Epidermal melanocyte (primary cell): ENCODE measurements around the gene OR10G2.
"Not testable (repeated sequence)": the region's sequence is repeated elsewhere in the genome, so short reads cannot be mapped to it uniquely, and the experiment has no call there.

Experiments
- DNase-seq: peaks from one replicate; pipeline ENCODE4 v3.0.0; 2011; ENCODE audit warnings: low spot score; ENCODE audit not compliant: insufficient read length

The OR10G2 gene, protein sequence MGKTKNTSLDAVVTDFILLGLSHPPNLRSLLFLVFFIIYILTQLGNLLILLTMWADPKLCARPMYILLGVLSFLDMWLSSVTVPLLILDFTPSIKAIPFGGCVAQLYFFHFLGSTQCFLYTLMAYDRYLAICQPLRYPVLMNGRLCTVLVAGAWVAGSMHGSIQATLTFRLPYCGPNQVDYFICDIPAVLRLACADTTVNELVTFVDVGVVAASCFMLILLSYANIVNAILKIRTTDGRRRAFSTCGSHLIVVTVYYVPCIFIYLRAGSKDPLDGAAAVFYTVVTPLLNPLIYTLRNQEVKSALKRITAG

DNA sequence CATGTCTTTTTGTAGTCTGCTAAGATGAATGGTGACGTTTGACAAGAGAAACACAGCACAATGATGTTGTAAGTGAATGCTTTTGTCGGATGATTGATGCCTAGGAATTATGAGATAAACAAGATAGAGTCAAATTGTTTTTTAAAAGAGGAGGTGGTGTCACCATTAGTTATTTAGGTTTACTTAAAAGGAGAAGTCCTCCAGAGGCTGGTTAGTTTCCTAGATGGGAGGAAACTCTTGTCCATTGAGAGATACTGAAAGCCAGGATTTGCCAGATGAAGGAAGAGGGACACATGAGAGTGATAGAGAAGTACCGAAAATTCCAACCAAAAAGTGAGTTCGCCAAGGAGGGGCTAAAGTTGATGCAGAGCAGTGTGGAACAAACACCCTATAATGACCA lies at the start of gene OR10G2:
OR10G2 (minus strand) TSS at position 101 of the 400 bp plus-strand sequence; CDS start at position 3, 98 bp downstream.
- DNase-seq: no peak

DNA sequence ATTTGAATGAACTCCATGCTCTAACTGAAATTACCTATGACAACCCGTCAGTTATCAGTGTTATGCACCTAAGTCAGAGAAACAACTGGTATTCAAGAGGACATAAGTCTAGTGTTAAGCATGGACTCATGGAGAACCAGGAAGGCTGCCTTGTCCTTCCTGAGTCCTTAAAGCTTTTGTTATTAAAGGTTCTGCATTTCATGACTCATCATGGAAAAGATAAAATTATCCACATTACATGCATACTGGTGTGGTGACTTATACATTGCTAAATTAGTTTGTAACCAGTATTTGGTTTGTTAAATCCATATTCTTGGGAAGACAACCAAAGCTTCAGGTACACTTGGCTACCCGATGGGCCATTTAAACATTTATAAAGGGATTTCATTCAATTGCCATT lies 45.3 kb upstream of the OR10G2 start:
- DNase-seq: no peak

DNA sequence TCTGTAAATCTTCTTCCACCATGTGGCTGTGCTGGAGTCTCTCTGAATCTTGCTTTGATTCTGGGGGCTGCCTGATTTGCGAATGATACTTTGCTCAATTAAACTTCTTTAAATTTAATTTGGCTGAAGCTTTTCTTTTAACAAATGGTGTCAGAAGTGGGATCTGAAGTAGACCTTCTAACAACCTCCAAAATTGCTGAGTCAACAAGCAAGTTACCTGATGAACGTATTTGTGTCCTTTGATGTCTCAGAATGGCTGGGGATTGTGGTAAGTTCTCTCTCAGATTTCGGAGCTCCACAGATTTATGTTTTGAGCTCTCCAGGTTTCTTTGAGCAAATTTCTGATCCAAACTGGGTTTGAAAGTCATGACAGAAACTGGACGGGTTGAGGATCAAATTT lies 40.8 kb upstream of the OR10G2 start:
- no peak for DNase-seq

DNA sequence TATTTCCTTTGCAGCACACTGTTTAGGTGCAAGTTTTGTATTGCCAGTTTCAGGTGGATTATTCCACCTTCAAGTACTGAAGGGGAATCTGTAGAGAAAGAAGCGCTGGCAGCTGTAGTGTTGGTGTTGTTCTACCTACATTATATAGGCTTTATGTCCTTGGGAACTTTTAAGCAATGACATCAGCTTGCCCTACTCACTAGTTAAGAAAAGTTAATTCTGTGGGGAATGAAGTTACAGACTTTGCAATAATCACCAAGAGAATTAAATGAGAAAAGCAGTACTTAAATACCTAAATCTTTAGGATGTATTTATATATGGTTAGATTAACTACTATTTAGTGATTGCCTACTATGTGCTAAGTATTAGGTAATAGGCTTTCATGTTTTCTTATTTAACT lies 39.0 kb upstream of the OR10G2 start, which contains the start of gene OR4E1:
OR4E1 (minus strand) TSS at position 101 of the 400 bp plus-strand sequence. CDS start 2,883 bp downstream, outside the sequence.
- no peak for DNase-seq

DNA sequence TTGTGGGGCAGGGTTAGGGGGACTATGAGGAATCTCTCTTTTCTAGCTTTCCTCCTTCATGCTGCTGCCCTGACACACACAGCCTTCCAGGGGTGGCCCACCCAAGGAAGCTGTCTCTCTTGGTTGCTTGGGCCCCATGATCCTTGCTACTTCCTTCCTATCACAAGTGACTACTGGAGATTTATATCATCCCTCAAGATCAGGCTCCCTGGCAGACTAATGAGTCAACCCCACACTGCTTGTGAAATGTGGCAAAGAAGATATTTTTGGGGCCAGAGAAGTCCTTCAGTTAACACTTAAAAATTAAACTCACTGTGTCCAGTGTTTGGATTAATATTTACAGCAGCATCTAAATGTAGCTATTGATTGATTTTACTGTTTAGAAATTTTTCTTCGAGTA lies 37.4 kb upstream of the OR10G2 start:
- DNase-seq: no peak

DNA sequence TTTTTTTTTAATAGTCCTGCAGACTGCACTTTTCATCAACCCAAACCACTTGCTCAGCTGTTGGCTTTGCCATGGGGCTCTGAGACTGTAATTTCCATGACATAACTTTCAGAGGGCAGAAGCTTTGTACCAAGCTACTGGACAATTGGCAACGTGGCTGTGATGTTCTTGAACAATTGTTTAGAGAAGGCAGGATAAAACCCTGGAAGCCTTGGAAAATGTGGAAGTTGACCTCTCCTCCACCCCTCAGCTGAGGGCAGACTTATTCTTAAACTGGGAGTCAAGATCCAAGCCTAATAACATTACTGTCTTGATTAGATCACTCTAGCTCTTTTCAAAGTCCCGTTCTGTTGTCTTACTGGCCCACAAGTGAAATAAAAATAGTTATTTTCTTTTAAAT lies 36.6 kb upstream of the OR10G2 start:
- DNase-seq: no peak

DNA sequence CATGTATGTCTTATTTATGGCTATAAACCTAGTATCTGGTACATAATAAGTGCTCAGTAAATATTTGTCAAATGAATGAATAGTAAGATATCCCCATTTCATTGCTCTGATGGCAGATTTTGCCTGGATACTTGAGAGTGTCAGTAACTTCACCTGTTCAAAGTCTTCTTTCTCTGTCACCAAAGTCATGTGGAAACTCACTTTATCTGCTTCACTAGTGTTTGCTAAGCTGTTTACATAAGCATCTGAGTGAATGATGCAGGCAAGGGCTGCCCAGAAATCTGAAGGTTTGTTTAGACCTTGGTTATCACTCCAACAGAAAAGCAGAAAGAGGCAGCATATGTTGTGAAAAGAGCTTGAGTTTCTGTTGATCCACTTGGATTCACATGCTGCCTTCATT lies 34.5 kb upstream of the OR10G2 start:
- no peak for DNase-seq

DNA sequence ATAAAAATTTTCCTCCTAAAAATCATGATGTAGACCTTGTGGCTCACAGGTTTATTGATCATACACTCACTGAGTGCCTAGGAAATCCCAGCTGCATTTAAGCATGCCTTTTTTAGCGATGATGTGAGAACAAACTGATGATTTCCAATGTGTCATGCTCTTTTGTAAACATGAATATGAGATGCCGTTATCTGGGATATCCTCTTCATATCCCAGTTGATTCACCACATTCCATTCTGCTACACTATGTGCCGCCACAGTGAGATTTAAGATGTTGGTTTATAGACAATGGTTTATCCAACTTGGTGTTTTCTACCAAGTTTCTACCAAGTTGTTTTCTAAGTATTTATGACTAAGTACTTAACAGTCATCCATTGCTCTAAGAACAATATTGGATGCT lies 33.6 kb upstream of the OR10G2 start:
- no peak for DNase-seq

DNA sequence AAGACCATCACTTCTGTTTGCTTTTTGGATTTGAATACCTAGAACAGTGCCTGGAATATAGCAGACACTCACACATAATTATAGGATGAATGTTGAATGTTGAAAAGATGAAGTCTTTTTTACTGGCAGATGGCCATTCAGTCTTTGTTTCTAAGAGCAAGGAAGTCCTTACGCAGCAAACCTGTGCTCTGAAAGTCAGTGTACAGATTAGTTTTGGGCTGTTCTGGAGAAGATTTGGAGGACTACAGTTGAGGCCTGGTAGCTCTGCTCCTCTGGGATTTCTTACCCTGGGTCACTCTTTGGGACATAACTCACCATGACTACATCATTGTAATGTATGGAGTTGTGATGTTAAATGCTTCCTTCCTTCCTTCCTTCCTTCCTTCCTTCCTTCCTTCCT lies 22.2 kb upstream of the OR10G2 start:
- no peak for DNase-seq

DNA sequence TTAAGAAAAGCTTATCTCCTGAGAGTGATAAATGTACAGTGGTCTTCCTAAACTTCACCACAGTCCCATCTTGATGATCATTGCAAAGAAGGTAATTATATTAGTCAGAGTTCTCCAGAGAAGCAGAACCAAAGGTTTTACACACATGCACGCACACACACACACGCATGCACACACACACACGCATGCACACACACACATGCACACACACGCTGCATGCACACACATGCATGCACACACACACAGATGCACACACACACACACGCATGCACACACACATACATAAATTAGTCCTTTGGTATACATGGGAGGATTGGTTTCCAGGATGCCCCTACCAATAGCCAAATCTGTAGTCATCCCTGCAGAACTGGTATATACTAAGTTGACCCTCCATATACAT lies 19.5 kb upstream of the OR10G2 start:
- DNase-seq: no peak

DNA sequence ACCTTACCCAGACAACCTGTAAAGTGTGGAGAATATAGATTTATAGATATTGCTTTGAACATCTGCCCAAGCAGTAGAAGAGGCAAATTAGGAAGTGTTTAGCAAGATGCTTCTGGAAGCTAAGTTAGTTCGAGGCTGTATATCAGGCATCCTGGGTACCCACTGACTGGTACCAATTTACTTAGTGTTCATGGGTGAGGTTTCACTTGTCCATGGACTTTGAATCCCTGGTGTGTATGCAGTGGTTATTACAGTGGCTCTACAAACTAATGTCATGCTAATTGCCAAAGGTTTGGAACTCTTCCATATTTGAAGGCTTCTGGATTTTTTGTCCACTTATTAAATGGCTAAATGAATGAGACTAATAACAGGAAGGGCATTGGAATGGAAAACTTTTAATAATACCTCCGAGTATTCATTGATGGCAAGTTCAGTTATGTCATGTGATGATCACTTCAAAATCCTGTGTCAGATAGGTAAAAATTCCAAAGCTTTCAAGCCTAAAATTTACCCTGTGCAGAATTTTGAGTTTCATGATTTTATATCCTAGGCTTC lies 18.7 kb upstream of the OR10G2 start, which contains the start of gene OR4E2:
OR4E2 (plus strand) TSS at position 505 of the 555 bp plus-strand sequence. CDS start 11,248 bp downstream, outside the sequence.
- no peak for DNase-seq

DNA sequence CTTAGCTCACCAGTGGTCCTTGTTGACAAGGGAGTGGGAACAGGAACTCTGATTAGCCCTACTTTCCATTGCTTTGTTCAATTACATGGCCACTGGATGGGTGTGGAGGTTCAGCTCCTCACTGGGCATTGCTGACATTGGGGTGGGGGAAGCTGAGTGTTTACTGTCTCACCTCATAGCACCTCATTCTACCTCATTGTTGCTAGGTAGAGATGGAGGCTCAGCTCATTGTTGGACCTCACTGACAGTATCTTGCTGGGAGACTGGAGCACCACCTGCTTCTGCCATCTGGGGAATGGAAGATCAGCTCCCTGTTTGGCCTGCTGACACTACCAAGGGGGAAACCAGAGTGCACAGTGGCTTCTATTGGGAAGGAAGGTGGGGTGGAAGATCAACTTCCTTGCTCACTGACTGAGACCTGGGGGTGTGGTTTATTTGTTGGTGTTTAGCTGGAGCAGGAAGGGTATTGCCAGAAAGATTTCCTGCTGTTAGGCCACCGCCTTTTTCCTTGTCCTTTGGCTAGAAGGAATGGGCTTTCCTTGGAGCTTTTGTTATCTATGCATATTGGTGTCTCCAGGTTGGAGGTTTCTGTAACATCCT lies 17.6 kb upstream of the OR10G2 start:
- DNase-seq: no peak

DNA sequence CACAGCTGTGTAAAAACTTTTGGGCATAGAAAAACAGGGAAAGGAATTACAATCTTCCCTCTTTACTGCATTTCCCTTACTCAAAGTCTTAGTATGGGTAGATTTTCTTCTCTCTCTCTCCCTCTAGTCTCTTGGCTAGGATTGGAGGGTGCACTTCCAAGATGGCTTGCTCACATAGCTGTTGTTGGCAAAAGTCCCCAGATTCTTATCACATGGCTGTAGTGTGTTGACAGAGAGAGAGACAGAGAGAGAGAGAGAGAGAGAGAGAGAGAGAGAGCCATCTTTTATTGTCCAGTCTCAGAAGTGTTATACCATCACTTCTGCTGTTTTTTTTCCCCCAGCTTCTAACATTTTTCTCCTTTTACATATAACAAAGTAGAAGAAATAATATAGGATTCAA lies 12.6 kb upstream of the OR10G2 start:
- no peak for DNase-seq

DNA sequence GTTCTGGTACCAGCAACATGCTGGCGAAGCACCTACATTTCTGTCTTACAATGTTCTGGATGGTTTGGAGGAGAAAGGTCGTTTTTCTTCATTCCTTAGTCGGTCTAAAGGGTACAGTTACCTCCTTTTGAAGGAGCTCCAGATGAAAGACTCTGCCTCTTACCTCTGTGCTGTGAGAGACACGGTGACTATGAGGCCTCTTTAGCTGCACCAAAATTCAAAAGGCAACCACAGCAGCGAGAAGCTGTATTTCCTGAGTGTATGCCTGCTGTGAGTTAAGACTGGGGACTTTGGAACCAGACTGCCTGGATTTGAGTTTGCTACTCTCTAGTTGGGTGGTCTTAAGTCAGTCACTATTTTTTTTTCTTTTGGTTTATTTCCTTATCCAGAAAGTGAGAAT lies 8.7 kb upstream of the OR10G2 start:
- DNase-seq: no peak

DNA sequence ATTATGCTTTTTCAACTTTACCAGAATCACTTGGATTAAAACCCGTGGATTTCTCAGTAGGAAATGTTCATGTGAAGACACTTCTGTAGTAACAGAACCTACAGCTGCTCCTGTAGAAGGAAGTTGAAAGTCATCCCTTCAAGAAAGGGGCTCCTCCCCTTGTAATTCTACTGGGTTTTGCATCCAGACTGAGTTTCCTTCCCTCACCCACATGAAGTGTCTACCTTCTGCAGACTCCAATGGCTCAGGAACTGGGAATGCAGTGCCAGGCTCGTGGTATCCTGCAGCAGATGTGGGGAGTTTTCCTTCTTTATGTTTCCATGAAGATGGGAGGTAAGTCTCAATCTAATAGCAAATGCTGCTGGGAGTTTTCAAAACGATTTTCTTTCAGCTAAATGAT lies 7.9 kb upstream of the OR10G2 start:
- no peak for DNase-seq

DNA sequence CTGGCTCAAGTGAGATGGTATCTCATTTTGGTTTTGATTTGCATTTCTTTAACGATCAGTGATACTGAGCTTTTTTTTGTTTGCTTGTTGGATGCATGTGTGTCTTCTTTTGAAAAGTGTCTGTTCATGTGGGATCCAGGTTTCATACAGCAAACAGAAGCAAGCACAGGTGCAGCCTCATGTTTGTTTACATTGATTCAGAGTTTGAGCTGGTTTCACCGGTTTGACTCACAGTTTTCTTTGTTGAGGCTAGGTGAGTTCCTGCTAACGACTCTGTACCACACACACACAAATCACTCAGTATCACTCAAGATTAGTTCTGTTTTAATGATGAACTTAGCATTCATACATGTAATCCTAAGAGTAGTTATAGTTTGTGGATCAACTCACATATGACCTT lies 3.7 kb downstream of the OR10G2 start:
- no peak for DNase-seq

DNA sequence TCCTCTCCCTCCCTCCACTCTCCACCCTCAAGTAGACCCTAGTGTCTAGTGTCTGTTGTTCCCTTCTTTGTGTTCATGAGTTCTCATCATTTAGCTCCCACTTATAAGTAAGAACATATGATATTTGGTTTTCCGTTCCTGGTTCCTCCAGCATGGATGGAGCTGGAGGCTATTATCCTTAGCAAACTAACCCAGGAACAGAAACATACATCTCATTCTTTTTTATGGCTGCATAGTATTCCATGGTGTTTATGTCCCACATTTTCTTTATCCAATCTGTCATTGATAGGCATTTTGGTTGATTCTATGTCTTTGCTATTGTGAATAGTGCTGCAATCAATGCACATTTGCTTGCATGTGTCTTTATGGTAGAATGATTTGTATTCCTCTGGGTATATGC lies 4.2 kb downstream of the OR10G2 start:
- DNase-seq: not testable (repeated sequence)

DNA sequence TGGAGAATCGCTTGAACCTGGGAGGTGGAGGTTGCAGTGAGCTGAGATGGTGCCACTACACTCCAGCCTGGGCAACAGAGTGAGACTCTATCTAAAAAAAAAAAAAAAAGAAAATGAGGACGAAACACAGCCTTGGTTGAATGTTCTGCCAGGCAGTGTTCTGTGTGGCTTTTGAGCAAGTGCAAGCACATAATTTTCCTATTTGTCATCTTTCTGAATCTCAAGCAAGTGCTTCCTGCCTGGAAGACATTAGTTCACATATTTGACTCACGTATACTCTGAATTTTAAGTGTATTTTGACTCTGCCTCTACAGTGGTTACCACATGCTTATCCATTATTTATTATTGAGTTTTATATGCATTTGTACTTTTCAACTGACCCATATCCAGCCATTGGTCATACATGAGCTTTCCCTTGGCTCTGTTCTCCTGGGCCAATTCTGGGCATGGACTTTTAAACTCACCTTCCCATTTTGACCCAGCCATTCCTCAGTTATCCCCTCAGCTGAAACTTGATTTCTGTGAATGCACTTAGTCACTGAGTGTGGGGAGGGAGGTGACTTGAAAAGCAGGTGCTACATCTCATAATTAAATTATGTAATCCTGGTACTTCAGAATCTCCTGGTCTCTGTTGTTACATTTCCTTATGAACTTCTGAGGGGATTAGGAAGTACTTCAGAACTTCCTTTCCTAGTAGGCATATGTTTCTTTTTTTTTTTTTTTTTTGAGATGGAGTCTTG lies 8.1 kb downstream of the OR10G2 start:
- no peak for DNase-seq

DNA sequence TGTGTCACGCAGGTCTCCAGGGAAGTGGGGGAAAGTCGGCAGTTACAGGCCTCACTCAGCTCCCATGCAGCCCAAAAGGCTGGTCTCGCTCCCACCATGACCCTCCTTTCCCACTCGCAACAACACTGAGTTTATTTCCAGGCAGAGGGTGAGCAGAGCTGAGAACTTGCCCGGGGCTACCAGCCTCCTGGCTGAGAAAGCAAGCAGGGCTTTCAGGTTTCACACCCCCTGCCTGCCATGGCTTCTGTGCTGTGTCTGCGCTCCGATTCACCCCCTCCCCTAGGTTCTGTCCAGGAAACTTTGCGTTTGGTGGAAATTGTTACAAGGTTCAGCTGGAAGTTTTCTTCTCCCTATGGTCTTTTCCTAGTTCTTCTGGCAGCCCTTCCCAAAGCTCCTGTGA lies 17.1 kb downstream of the OR10G2 start:
- no peak for DNase-seq

DNA sequence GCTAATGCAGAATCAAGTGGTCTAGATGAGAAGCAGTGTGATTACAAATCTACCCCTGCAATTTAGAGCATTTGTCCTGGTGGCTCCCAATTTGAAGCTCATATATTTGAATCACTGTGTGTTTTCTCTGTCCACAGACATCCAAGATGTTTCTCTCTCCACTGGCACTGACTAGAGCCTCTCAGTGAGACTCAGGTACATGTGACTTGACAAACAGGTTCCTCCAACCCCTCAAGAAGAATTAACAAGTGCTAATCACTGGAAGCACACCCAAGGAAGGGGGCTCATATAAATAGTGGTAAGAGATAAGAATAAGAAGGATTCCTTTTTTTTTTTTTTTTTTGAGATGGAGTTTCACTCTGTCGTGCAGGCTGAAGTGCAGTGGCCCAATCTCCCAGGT lies 20.5 kb downstream of the OR10G2 start:
- DNase-seq: no peak

DNA sequence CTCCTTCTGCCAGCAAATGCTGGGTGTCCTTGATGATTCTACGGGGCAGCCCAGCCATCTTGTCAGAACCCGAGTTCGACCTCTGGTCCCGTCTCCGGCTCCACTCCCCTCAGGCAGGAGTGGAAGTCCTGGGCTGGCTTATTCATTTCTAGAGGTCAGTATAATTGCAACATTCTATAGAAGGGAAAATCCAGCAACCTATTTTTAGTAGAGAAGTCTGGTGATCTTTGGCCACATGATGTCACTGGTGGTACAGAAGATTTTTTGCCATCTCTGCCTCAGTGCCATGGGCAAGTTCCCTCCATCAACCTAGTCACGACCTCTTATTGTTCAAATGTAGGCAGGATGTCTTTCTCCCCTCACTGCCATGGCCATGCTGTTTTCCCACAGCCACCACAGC lies 22.4 kb downstream of the OR10G2 start:
- DNase-seq: no peak

DNA sequence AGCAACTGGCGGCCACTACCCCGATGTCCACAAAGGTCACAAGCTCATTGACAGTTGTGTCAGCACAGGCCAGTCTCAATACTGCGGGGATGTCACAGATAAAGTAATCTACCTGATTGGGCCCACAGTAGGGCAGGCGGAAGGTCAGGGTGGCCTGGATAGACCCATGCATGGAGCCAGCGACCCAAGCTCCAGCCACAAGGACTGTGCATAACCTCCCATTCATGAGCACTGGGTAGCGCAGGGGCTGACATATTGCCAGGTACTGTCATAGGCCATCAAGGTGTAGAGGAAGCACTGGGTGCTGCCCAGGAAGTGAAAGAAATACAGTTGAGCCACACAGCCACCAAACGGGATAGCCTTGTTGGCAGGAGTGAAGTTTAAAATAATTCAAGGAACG lies 32.6 kb downstream of the OR10G2 start:
- DNase-seq: not testable (repeated sequence)
